HEK293 (cell line): ENCODE data around the gene NANS.
A peak's percentile ranks its signal among the peaks of the same experiment; 100 is the strongest.
"Not testable (repeated sequence)": the region's sequence is repeated elsewhere in the genome, so short reads cannot be mapped to it uniquely, and the experiment has no call there.

ENCODE experiments used
- CTCF ChIA-PET: fragments of 350-600 bp; formaldehyde crosslinking; extraction: SDS; loops from one replicate; lab custom pipeline; 2021; ENCODE audit warnings: antibody characterized with exemption; lab: Yijun Ruan, JAX
- POLR2A ChIA-PET: fragments of 300-600 bp; formaldehyde crosslinking; extraction: SDS; loops from one replicate; lab custom pipeline; 2020; ENCODE audit warnings: antibody characterized with exemption, inconsistent platforms; lab: Yijun Ruan, JAX
- H3K27ac ChIP-seq: fragments of 200-500 bp; sonication (Bioruptor generic); 2 replicates; pipeline ENCODE4 v1.5.1; 2014; ENCODE audit warnings: low read depth, low read length, control low read depth, inconsistent platforms; ENCODE audit errors: extremely low read depth
- H3K36me3 ChIP-seq, 2 experiments: fragments of 200-500 bp in 1 of 2; sonication (Bioruptor generic) in 1 of 2; 1 replicate in 1 of 2; 2 replicates in 1 of 2; pipeline ENCODE4 v1.5.1; 2014 to 2017; ENCODE audit warnings: inconsistent platforms in 2 of 2, low read length in 2 of 2; ENCODE audit not compliant: control insufficient read depth in 2 of 2, insufficient read depth in 1 of 2
- H3K4me1 ChIP-seq: fragments of 200-500 bp; sonication (Bioruptor generic); 2 replicates; pipeline ENCODE4 v1.5.1; 2014; ENCODE audit warnings: mild to moderate bottlenecking, low read length, inconsistent platforms; ENCODE audit not compliant: control insufficient read depth, insufficient read depth
- H3K4me3 ChIP-seq: 2 replicates; pipeline ENCODE4 v1.5.1; 2011; ENCODE audit warnings: low read depth, mild to moderate bottlenecking, control low read depth, low read length, moderate library complexity
- H3K9me3 ChIP-seq: fragments of 200-500 bp; sonication (Bioruptor generic); 2 replicates; pipeline ENCODE4 v1.5.1; 2014; ENCODE audit warnings: low read depth, low read length, inconsistent platforms; ENCODE audit not compliant: control insufficient read depth, insufficient read depth
- KLF8 ChIP-seq: fragments of 450-650 bp; formaldehyde crosslinking; IDR thresholded peaks from 2 replicates; pipeline ENCODE4 v1.5.1; 2016; ENCODE audit warnings: missing biosample characterization, missing genetic modification characterization
- MEIS1 ChIP-seq: sonication (generic); formaldehyde crosslinking; IDR thresholded peaks from 2 replicates; pipeline ENCODE4 v1.8.1; 2022; ENCODE audit warnings: missing genetic modification reagents, mild to moderate bottlenecking, borderline replicate concordance
- PRDM1 ChIP-seq: fragments of 450-650 bp; formaldehyde crosslinking; IDR thresholded peaks from 2 replicates; pipeline ENCODE4; 2016; ENCODE audit warnings: missing biosample characterization, missing genetic modification characterization
- SP2 ChIP-seq: fragments of 450-650 bp; formaldehyde crosslinking; IDR thresholded peaks from 2 replicates; pipeline ENCODE4 v1.5.1; 2016; ENCODE audit warnings: missing biosample characterization, missing genetic modification characterization
- TCF7L2 ChIP-seq: IDR thresholded peaks from 2 replicates; pipeline ENCODE4 v1.6.1; 2011; ENCODE audit warnings: low read depth, mild to moderate bottlenecking, inconsistent platforms, low read length, moderate library complexity, borderline replicate concordance
- WT1 ChIP-seq: fragments of 450-650 bp; formaldehyde crosslinking; IDR thresholded peaks from 2 replicates; pipeline ENCODE4 v1.5.1; 2016; ENCODE audit warnings: missing biosample characterization, missing genetic modification characterization
- ZBTB17 ChIP-seq: fragments of 450-650 bp; formaldehyde crosslinking; IDR thresholded peaks from 2 replicates; pipeline ENCODE4 v1.5.1; 2016; ENCODE audit warnings: missing biosample characterization, missing genetic modification characterization
- ZBTB48 ChIP-seq: fragments of 450-650 bp; formaldehyde crosslinking; IDR thresholded peaks from 2 replicates; pipeline ENCODE4 v1.5.1; 2016; ENCODE audit warnings: missing biosample characterization, missing genetic modification characterization
- ZBTB8A ChIP-seq: fragments of 450-650 bp; formaldehyde crosslinking; IDR thresholded peaks from 2 replicates; pipeline ENCODE4 v1.5.1; 2016; ENCODE audit warnings: missing biosample characterization, missing genetic modification characterization
- ZFP3 ChIP-seq: fragments of 450-650 bp; formaldehyde crosslinking; IDR thresholded peaks from 2 replicates; pipeline ENCODE4 v1.5.1; 2016; ENCODE audit warnings: low read depth, missing biosample characterization, missing genetic modification characterization
- ZNF132 ChIP-seq: fragments of 450-650 bp; formaldehyde crosslinking; IDR thresholded peaks from 2 replicates; pipeline ENCODE4 v1.5.1; 2017; ENCODE audit warnings: missing biosample characterization, missing genetic modification characterization, borderline replicate concordance
- ZNF138 ChIP-seq: fragments of 450-650 bp; formaldehyde crosslinking; IDR thresholded peaks from 2 replicates; pipeline ENCODE4 v1.5.1; 2016; ENCODE audit warnings: missing biosample characterization, missing genetic modification characterization, borderline replicate concordance
- ZNF155 ChIP-seq: fragments of 450-650 bp; formaldehyde crosslinking; IDR thresholded peaks from 2 replicates; pipeline ENCODE4 v1.5.1; 2016; ENCODE audit warnings: missing biosample characterization, missing genetic modification characterization
- ZNF366 ChIP-seq: fragments of 450-650 bp; formaldehyde crosslinking; conservative IDR thresholded peaks from 2 replicates; pipeline ENCODE4 v1.5.1; 2016; ENCODE audit warnings: missing biosample characterization, missing genetic modification characterization
- ZNF433 ChIP-seq: fragments of 450-650 bp; formaldehyde crosslinking; IDR thresholded peaks from 2 replicates; pipeline ENCODE4 v1.5.1; 2016; ENCODE audit warnings: missing biosample characterization, missing genetic modification characterization, low read depth
- ZNF623 ChIP-seq: fragments of 450-650 bp; formaldehyde crosslinking; IDR thresholded peaks from 2 replicates; pipeline ENCODE4 v1.5.1; 2016; ENCODE audit warnings: missing biosample characterization, missing genetic modification characterization
- ZNF654 ChIP-seq: fragments of 450-650 bp; formaldehyde crosslinking; IDR thresholded peaks from 2 replicates; pipeline ENCODE4 v1.5.1; 2016; ENCODE audit warnings: low read depth, missing biosample characterization, missing genetic modification characterization
- ZNF660 ChIP-seq: fragments of 450-650 bp; IDR thresholded peaks from 2 replicates; pipeline ENCODE4 v1.5.1; 2018; ENCODE audit warnings: missing biosample characterization, mild to moderate bottlenecking, missing genetic modification characterization
- ZNF792 ChIP-seq: fragments of 450-650 bp; formaldehyde crosslinking; IDR thresholded peaks from 2 replicates; pipeline ENCODE4 v1.5.1; 2016; ENCODE audit warnings: missing biosample characterization, missing genetic modification characterization
- TF ChIP-seq, protein P1 (sequence below): fragments of 450-650 bp; formaldehyde crosslinking; IDR thresholded peaks from 2 replicates; pipeline ENCODE4 v1.5.1; 2016; ENCODE audit warnings: missing biosample characterization, missing genetic modification characterization
- TF ChIP-seq, protein P2 (sequence below): fragments of 450-650 bp; formaldehyde crosslinking; IDR thresholded peaks from 2 replicates; pipeline ENCODE4 v1.5.1; 2016; ENCODE audit warnings: missing biosample characterization, missing genetic modification characterization

The NANS gene

DNA sequence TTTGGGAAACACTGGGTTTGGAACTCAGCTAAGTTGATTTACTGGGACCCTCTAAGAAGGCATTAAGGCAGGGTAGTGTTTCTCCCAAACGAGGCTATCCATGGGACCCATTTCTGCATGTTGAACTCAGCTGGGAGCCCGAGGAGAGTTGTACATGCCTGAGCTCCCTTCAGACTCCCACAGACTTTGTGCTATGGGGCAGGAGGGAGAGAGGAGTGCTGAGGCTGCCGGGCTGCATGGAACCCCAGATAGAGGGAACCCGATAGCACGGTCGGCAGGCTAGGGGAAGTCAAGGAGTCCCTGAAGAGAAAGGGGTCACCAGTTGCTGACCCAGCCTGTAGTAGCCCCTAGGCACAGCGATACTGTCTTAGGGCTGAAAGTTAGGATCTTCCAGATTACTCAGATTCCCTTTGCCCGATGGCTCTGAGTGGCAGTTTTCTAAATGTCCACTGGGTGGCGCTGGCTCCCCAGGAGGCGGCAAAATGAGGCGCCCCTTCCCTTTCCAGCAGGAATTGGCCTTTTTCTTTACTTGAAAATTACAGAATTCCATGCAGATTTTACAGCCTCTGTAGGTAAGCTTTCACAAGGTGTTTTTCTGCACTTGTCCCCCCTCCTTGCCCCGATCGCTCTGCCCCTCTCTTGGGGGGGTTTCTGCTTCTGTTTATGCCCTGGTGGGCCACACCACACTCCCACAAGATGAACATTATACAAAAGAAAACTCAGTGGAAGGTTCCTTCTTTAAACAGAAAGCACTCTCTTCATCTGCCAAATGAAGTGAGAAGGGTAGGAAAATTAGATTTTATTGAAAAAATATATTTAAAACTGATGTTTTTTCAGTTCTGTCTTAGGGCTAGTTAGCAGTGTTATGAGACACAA lies 17.8 kb downstream of the NANS start:
- peaks cover 0 to 29% of the 10 kb centered on the region in 2 experiments; a peak in 2 of 3 replicates for H3K36me3 ChIP-seq

DNA sequence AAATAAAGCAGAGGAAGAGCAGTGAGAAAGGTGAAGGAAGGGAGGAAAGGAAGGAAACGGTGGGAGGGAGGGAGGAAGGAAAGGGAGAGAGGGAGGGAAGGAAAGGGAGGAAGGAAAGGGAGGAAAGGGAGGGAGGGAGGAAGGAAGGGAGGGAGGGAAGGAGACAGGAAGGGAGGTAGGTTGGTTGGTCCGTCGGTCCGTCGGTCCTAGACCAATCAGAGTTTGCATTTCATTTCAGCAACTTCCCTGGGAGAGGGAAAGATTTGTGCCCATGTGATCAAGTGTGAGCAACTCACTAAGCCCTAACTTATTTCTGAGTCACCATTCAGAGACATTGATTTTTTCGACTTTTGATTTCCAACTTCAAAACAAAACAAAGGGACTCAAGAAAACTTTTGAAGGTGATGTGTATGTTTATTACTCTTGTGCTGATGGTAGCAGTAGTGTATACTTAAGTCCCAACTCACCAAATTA lies 18.8 kb downstream of the NANS start:
- TF ChIP-seq WT1 (tag by site-specific recombination) (peak; percentile 84), ZNF366 (tag by site-specific recombination) (peak; percentile 79), PRDM1 (tag by site-specific recombination) (peak; percentile 91), SP2 (tag by site-specific recombination) (peak; percentile 81), ZNF792 (no peak)
- POLR2A ChIA-PET: no interaction called here
- Histone ChIP-seq H3K4me1 (no peaks in the 10 kb centered on the region), H3K9me3 (no peaks in the 10 kb centered on the region), H3K36me3 (peaks cover 0 to 32% of the 10 kb centered on the region in 2 experiments; a peak in 2 of 3 replicates), H3K4me3 (no peak overlapping the region), H3K27ac (no peak overlapping the region)
- CTCF ChIA-PET: interaction anchor here (0.6 to 3.8 kb wide), 15 partner anchors 10 to 412 kb away, joined by 3 to 48 read pairs (median 4); partner anchors contain the start of gene TBC1D2

More for the DNA sequence above, 17.8 kb downstream of the NANS start:
- POLR2A ChIA-PET: interaction anchor here (0.6 to 0.7 kb wide), 2 partner anchors 147 to 182 kb away, joined by 3 read pairs; partner anchors contain the start of gene TBC1D2
- CTCF ChIA-PET: interaction anchor here (0.5 to 3.8 kb wide), 47 partner anchors 8 to 701 kb away, joined by 3 to 48 read pairs (median 4); partner anchors contain the start of genes TBC1D2 and TRMO
- no peaks in the 10 kb centered on the region for H3K4me1 ChIP-seq
- H3K9me3 ChIP-seq: no peaks in the 10 kb centered on the region
- H3K27ac ChIP-seq: no peak overlapping the region
- TF ChIP-seq TCF7L2: no peak
- peak; percentile 24; the same call in 1 of the 2 replicates for TF ChIP-seq ZNF660 (tag by site-specific recombination)
- peak; percentile 72 for TF ChIP-seq ZNF654 (tag by site-specific recombination)
- TF ChIP-seq ZBTB17: peak; percentile 35; the same call in 1 of the 2 replicates
- TF ChIP-seq, protein P1, sequence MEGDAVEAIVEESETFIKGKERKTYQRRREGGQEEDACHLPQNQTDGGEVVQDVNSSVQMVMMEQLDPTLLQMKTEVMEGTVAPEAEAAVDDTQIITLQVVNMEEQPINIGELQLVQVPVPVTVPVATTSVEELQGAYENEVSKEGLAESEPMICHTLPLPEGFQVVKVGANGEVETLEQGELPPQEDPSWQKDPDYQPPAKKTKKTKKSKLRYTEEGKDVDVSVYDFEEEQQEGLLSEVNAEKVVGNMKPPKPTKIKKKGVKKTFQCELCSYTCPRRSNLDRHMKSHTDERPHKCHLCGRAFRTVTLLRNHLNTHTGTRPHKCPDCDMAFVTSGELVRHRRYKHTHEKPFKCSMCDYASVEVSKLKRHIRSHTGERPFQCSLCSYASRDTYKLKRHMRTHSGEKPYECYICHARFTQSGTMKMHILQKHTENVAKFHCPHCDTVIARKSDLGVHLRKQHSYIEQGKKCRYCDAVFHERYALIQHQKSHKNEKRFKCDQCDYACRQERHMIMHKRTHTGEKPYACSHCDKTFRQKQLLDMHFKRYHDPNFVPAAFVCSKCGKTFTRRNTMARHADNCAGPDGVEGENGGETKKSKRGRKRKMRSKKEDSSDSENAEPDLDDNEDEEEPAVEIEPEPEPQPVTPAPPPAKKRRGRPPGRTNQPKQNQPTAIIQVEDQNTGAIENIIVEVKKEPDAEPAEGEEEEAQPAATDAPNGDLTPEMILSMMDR: peak; percentile 63
- H3K4me3 ChIP-seq: no peak overlapping the region

DNA sequence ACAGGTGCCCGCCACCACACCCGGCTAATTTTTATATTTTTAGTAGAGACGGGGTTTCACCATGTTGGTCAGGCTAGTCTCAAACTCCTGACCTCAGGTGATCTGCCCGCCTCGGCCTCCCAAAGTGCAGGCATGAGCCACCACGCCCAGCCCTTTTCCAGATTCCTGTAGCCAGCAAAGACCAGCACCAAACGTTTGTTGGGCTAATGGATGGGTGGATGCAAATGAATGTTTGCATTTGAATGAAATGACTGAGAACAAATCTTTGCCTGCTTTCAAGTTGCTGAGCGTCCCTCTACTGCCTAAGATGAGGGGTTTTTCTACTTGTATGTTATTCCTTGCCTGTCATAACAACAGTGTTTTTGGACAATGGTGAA lies 20.0 kb downstream of the NANS start:
- H3K27ac ChIP-seq, H3K4me1 ChIP-seq, H3K4me3 ChIP-seq, H3K9me3 ChIP-seq, POLR2A ChIA-PET: not testable (repeated sequence)
- H3K36me3 ChIP-seq: peaks cover 0 to 38% of the 10 kb centered on the region in 2 experiments; a peak in 2 of 3 replicates
- CTCF ChIA-PET: interaction anchor here (0.6 to 3.8 kb wide), 4 partner anchors 8 to 1303 kb away, joined by 3 to 48 read pairs (median 3); no protein-coding TSS in a partner anchor

DNA sequence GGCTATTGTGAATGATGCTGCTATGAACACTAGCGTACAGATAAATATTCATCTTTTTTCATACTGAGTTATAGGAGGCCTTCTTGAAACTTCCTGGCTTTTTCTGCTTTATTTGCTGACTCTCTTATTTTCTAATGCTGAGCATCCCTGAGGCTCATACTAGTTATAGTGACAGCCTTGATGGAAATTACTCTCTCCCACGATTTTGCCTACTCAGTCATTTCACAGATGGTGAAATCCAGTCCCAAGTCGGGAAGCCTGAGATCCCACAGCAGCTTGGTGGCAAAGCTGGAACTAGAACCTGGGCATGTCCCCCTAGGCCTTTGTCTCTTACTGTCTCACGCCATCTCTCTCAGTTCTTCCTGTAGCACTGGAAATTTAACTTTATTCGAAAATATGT lies 22.4 kb downstream of the NANS start:
- H3K27ac ChIP-seq: no peak overlapping the region
- ChIA-PET CTCF (interaction anchor here (0.6 to 1.6 kb wide), 4 partner anchors 13 to 1006 kb away, joined by 3 to 5 read pairs (median 3); no protein-coding TSS in a partner anchor), POLR2A (no interaction called here)
- H3K4me3 ChIP-seq: no peak overlapping the region
- peaks cover 3 to 57% of the 10 kb centered on the region in 2 experiments for H3K36me3 ChIP-seq
- no peaks in the 10 kb centered on the region for H3K9me3 ChIP-seq
- H3K4me1 ChIP-seq: no peaks in the 10 kb centered on the region
- no peak for TF ChIP-seq ZFP3 (tag by site-specific recombination)
- TF ChIP-seq ZNF138 (tag by site-specific recombination): no peak
- no peak for TF ChIP-seq ZNF132 (tag by site-specific recombination)
- no peak for TF ChIP-seq ZNF623 (tag by site-specific recombination)
- TF ChIP-seq, protein P1: no peak
- TF ChIP-seq, protein P2, sequence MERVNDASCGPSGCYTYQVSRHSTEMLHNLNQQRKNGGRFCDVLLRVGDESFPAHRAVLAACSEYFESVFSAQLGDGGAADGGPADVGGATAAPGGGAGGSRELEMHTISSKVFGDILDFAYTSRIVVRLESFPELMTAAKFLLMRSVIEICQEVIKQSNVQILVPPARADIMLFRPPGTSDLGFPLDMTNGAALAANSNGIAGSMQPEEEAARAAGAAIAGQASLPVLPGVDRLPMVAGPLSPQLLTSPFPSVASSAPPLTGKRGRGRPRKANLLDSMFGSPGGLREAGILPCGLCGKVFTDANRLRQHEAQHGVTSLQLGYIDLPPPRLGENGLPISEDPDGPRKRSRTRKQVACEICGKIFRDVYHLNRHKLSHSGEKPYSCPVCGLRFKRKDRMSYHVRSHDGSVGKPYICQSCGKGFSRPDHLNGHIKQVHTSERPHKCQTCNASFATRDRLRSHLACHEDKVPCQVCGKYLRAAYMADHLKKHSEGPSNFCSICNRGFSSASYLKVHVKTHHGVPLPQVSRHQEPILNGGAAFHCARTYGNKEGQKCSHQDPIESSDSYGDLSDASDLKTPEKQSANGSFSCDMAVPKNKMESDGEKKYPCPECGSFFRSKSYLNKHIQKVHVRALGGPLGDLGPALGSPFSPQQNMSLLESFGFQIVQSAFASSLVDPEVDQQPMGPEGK (tag by site-specific recombination): no peak
- no peak for TF ChIP-seq ZNF155 (tag by site-specific recombination)
- no peak for TF ChIP-seq ZBTB48
- no peak for TF ChIP-seq ZNF433 (tag by site-specific recombination)
- TF ChIP-seq ZBTB8A (tag by site-specific recombination): no peak
- no peak for TF ChIP-seq MEIS1 (CRISPR knock-in tag)
- no peak for TF ChIP-seq KLF8 (tag by site-specific recombination)
